22Rv1 (cell line): Measurements from ENCODE around the gene SELENOF.

ENCODE experiments used
- CTCF ChIP-seq: fragments of 450-650 bp; IDR thresholded peaks from 2 replicates; pipeline ENCODE4 v1.5.1; 2017; ENCODE audit warnings: mild to moderate bottlenecking
- ZFX ChIP-seq: fragments of 450-650 bp; IDR thresholded peaks from 2 replicates; pipeline ENCODE4 v1.6.1; 2017; ENCODE audit warnings: antibody characterized with exemption, borderline replicate concordance

- no peak for TF ChIP-seq CTCF
- no peak for TF ChIP-seq ZFX
Observed at GRCh38 chr1:86906419-86906818, 7.5 kb downstream of the SELENOF start.
